GM06990 (cell line): ENCODE results near the gene ZNF260.
A peak's percentile ranks its signal among the peaks of the same experiment; 100 is the strongest.
"Not testable (repeated sequence)": the region's sequence is repeated elsewhere in the genome, so short reads cannot be mapped to it uniquely, and the experiment has no call there.

Experiments
- DNase-seq: peaks from one replicate; pipeline ENCODE4 v3.0.0-alpha.2; 2011; ENCODE audit not compliant: insufficient read length; ENCODE audit errors: extremely low read depth
- H3K27me3 ChIP-seq: replicated peaks from 2 replicates; pipeline ENCODE4 v1.6.0; 2011; ENCODE audit warnings: low read length; ENCODE audit not compliant: control insufficient read depth, insufficient read depth
- H3K36me3 ChIP-seq: 2 replicates; pipeline ENCODE4 v1.5.1; 2011; ENCODE audit warnings: low read length; ENCODE audit not compliant: control insufficient read depth, insufficient read depth
- H3K4me3 ChIP-seq: replicated peaks from 2 replicates; pipeline ENCODE4 v1.5.1; 2011; ENCODE audit warnings: low read depth, mild to moderate bottlenecking, control low read depth, low read length
- CTCF ChIP-seq: IDR thresholded peaks from 2 replicates; pipeline ENCODE4 v1.5.1; 2011; ENCODE audit warnings: low read length, control low read depth, mild to moderate bottlenecking, inconsistent platforms; ENCODE audit not compliant: insufficient read depth, poor library complexity, severe bottlenecking

The ZNF260 gene

GRCh38 chr19:36492689-36493453 is 35.2 kb downstream of the ZNF260 start:
- peak; percentile 55 for TF ChIP-seq CTCF
- not testable (repeated sequence) for H3K36me3 ChIP-seq, H3K4me3 ChIP-seq, H3K27me3 ChIP-seq
- peak; percentile 48 for DNase-seq

- not testable (repeated sequence) for H3K27me3 ChIP-seq, H3K36me3 ChIP-seq, DNase-seq
- H3K4me3 ChIP-seq, result peak overlapping the region; percentile 27
These were observed 37.2 kb downstream of the ZNF260 start for GRCh38 chr19:36490846-36491245.

- H3K4me3 ChIP-seq, result peak overlapping the region; percentile 97
- TF ChIP-seq CTCF, result no peak
- DNase-seq, result no peak
- H3K36me3 ChIP-seq, result no peaks in the 10 kb centered on the region
- no peaks in the 10 kb centered on the region for H3K27me3 ChIP-seq
These were observed 38.1 kb downstream of the ZNF260 start for GRCh38 chr19:36489920-36490415.

GRCh38 chr19:36489118-36489919 is 38.8 kb downstream of the ZNF260 start, which contains the start of gene ZNF566:
Gene ZNF566 (minus strand): TSS chr19:36489561. CDS start chr19:36476557, 13,004 bp downstream.
- Histone ChIP-seq H3K36me3 (no peaks in the 10 kb centered on the region), H3K4me3 (peak within 1 kb of the TSS; percentile 97), H3K27me3 (no peaks in the 10 kb centered on the region)
- TF ChIP-seq CTCF, result peak; percentile 13
- DNase-seq, result peak; percentile 94

GRCh38 chr19:36488846-36489117 is 39.3 kb downstream of the ZNF260 start:
- TF ChIP-seq CTCF, result peak; percentile 16
- DNase-seq, result no peak
- Histone ChIP-seq H3K27me3 (no peaks in the 10 kb centered on the region), H3K36me3 (no peaks in the 10 kb centered on the region), H3K4me3 (peak overlapping the region; percentile 97)
